ENCODE data around the gene SORBS1. TPM values are rescaled to one million over a fixed set of nuclear protein-coding genes. Genes with fewer than 3 reads are reported as not detected.

SORBS1 gene
- total and polyA plus RNA-seq, 2 donors (not counting 3 experiments of a cell fraction or from before 2014, with no cell fraction given): 2.0 to 7.9 TPM

DNA sequence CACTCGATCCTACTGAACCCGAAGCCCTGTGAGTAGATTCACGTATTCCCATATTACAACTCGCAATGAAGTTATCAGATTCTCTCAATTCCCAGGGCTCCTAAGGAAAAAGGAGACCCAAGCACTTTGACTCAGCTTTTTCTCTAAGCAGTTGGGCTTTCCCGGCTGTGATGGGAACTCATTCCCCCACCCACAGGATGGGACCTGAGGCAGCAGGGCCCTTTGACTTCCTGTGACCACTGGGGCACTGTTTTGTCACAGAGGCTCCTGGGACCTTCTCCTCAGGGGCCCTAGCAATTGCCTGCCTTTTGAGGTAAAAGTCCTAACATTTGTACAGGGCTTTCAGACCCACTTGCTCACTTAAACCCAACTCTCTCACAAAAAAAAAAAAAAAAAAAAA is 147.6 kb downstream of the SORBS1 start:
- no peaks in the 10 kb centered on the region for H3K79me2 ChIP-seq (ENCODE audit: control insufficient read depth, insufficient read depth, low read length)
- no TSS peak for BruUV-seq (replicated peaks)
- no peak for FAIRE-seq
- TF ChIP-seq GATA2 (IDR thresholded peaks at IDR 0.05; ENCODE audit: insufficient read depth, insufficient read length, low read depth, low read length): no peak
- no peak for TF ChIP-seq MYC (IDR thresholded peaks at IDR 0.05; ENCODE audit: low read depth, low read length)
- TF ChIP-seq POLR2AphosphoS5 (IDR thresholded peaks at IDR 0.05; ENCODE audit: insufficient read depth, low read depth, low read length): no peak
- TF ChIP-seq POLR2A (IDR thresholded peaks at IDR 0.05; ENCODE audit: low read depth, low read length): no peak
- no peak overlapping the region for H2AFZ ChIP-seq (ENCODE audit: low read depth, low read length)
- H3K27ac ChIP-seq (ENCODE audit: insufficient read depth, low read depth, low read length): no peak overlapping the region
- DNase-seq (ENCODE audit: low read depth, low spot score): no peak
- H3K4me1 ChIP-seq (ENCODE audit: control insufficient read depth, extremely low read depth, insufficient read depth, low read length): no peaks in the 10 kb centered on the region
- no peaks in the 10 kb centered on the region for H4K20me1 ChIP-seq (replicated peaks; ENCODE audit: control insufficient read depth, extremely low read depth, insufficient read depth, low read length)
- no peaks in the 10 kb centered on the region for H3K27me3 ChIP-seq (ENCODE audit: control insufficient read depth in 2 of 2, insufficient read depth in 2 of 2, low read length in 2 of 2)
- no peaks in the 10 kb centered on the region for H3K36me3 ChIP-seq (ENCODE audit: control insufficient read depth in 2 of 2, extremely low read depth in 1 of 2, insufficient read depth in 2 of 2, low read length in 2 of 2)
- ChIA-PET POLR2A (no interaction called here), CTCF (interaction anchor here (0.8 to 1.4 kb wide), 3 partner anchors 9 to 280 kb away, joined by 3 read pairs; no protein-coding TSS in a partner anchor)
- no peaks in the 10 kb centered on the region for H3K9me3 ChIP-seq (replicated peaks; ENCODE audit: control insufficient read depth, insufficient read depth, low read length)
- no peaks in the 10 kb centered on the region for H3K9me1 ChIP-seq (replicated peaks; ENCODE audit: control insufficient read depth, extremely low read depth, insufficient read depth, low read length)
- dilution Hi-C loops (cut with MboI; ENCODE audit: extremely low pct_ligation_motif_present, low sequenced_read_pairs) (loop anchor here (25.0 kb wide), 1 partner anchor 174 kb away; no protein-coding TSS in a partner anchor), intact Hi-C loops (cut with micrococcal nuclease) (no loop called here)
- no peak overlapping the region for H3K4me2 ChIP-seq (ENCODE audit: insufficient read depth, low read length)
- no peak overlapping the region for H3K4me3 ChIP-seq (replicated peaks in 1 of 3; ENCODE audit: insufficient read depth in 1 of 3, low read depth in 1 of 3, low read length in 3 of 3)
- H3K9ac ChIP-seq (replicated peaks; ENCODE audit: extremely low read depth, insufficient read depth, low read length): no peak overlapping the region

DNA sequence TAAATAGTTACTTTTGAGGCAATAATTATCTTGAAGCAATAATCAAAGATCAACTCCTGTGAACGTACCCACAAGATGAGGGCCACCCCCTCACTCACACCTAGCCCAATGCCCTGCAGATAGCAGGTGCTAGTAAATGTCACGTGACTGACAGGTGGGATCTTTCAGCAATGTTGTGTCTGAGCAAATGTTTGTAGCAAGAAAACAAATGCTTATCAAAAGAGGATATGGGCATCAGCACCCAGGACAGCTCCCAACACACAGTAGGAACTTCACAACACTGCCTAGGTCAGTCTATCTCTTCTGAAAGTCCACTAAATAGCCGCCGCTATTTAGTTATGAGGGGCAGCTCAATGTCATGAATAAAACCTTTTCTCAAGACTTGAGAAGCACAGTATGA is 149.5 kb downstream of the SORBS1 start:
- Histone ChIP-seq H3K9me3 (replicated peaks; ENCODE audit: control insufficient read depth, insufficient read depth, low read length) (no peaks in the 10 kb centered on the region), H3K9ac (replicated peaks; ENCODE audit: extremely low read depth, insufficient read depth, low read length) (no peak overlapping the region), H3K9me1 (replicated peaks; ENCODE audit: control insufficient read depth, extremely low read depth, insufficient read depth, low read length) (no peaks in the 10 kb centered on the region), H3K79me2 (ENCODE audit: control insufficient read depth, insufficient read depth, low read length) (no peaks in the 10 kb centered on the region), H3K27me3 (ENCODE audit: control insufficient read depth in 2 of 2, insufficient read depth in 2 of 2, low read length in 2 of 2) (no peaks in the 10 kb centered on the region), H3K4me3 (replicated peaks in 1 of 3; ENCODE audit: insufficient read depth in 1 of 3, low read depth in 1 of 3, low read length in 3 of 3) (no peak overlapping the region), H3K36me3 (ENCODE audit: control insufficient read depth in 2 of 2, extremely low read depth in 1 of 2, insufficient read depth in 2 of 2, low read length in 2 of 2) (no peaks in the 10 kb centered on the region), H3K4me2 (ENCODE audit: insufficient read depth, low read length) (no peak overlapping the region), H3K4me1 (ENCODE audit: control insufficient read depth, extremely low read depth, insufficient read depth, low read length) (no peaks in the 10 kb centered on the region), H2AFZ (ENCODE audit: low read depth, low read length) (no peak overlapping the region), H4K20me1 (replicated peaks; ENCODE audit: control insufficient read depth, extremely low read depth, insufficient read depth, low read length) (no peaks in the 10 kb centered on the region), H3K27ac (ENCODE audit: insufficient read depth, low read depth, low read length) (no peak overlapping the region)
- intact Hi-C loops (cut with micrococcal nuclease): no loop called here
- TF ChIP-seq POLR2AphosphoS5 (IDR thresholded peaks at IDR 0.05; ENCODE audit: insufficient read depth, low read depth, low read length) (no peak), POLR2A (IDR thresholded peaks at IDR 0.05; ENCODE audit: low read depth, low read length) (no peak), FOS (IDR thresholded peaks at IDR 0.05; ENCODE audit: borderline replicate concordance, insufficient read depth, low read length) (no peak), MYC (IDR thresholded peaks at IDR 0.05; ENCODE audit: low read depth, low read length) (no peak), GATA2 (IDR thresholded peaks at IDR 0.05; ENCODE audit: insufficient read depth, insufficient read length, low read depth, low read length) (no peak), EZH2 (IDR thresholded peaks at IDR 0.05; ENCODE audit: borderline replicate concordance, low read depth, low read length, severe bottlenecking) (no peak), JUN (IDR thresholded peaks at IDR 0.05; ENCODE audit: borderline replicate concordance, insufficient read depth, insufficient read length, low read depth) (no peak)
- TF ChIP-seq, protein P1, sequence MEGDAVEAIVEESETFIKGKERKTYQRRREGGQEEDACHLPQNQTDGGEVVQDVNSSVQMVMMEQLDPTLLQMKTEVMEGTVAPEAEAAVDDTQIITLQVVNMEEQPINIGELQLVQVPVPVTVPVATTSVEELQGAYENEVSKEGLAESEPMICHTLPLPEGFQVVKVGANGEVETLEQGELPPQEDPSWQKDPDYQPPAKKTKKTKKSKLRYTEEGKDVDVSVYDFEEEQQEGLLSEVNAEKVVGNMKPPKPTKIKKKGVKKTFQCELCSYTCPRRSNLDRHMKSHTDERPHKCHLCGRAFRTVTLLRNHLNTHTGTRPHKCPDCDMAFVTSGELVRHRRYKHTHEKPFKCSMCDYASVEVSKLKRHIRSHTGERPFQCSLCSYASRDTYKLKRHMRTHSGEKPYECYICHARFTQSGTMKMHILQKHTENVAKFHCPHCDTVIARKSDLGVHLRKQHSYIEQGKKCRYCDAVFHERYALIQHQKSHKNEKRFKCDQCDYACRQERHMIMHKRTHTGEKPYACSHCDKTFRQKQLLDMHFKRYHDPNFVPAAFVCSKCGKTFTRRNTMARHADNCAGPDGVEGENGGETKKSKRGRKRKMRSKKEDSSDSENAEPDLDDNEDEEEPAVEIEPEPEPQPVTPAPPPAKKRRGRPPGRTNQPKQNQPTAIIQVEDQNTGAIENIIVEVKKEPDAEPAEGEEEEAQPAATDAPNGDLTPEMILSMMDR (IDR thresholded peaks at IDR 0.05; ENCODE audit: extremely low read depth in 1 of 2, insufficient read depth in 1 of 2, low read depth in 1 of 2, low read length in 2 of 2): no peak
- TF ChIP-seq, protein P2, sequence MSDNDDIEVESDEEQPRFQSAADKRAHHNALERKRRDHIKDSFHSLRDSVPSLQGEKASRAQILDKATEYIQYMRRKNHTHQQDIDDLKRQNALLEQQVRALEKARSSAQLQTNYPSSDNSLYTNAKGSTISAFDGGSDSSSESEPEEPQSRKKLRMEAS (IDR thresholded peaks at IDR 0.05; ENCODE audit: insufficient read depth, insufficient read length): no peak
- CTCF ChIA-PET: interaction anchor here (1.1 to 1.7 kb wide), 3 partner anchors 19 to 190 kb away, joined by 4 to 6 read pairs (median 5); no protein-coding TSS in a partner anchor
- dilution Hi-C loops (cut with MboI; ENCODE audit: extremely low pct_ligation_motif_present, low sequenced_read_pairs): loop anchor here (25.0 kb wide), 1 partner anchor 176 kb away; no protein-coding TSS in a partner anchor
- POLR2A ChIA-PET: no interaction called here
- no TSS peak for BruUV-seq (replicated peaks)
- no peak for DNase-seq (ENCODE audit: low read depth, low spot score)
- no peak for FAIRE-seq

Data from endothelial cell of umbilical vein (primary cell).